GM21526 (cell line): ENCODE measurements around the gene WWOX.

ENCODE experiments used
- ATAC-seq: cut with Tn5 transposase; IDR thresholded peaks from one replicate; pipeline ENCODE4 v1.9.1; 2021; ENCODE audit warnings: moderate library complexity; ENCODE audit not compliant: unreplicated experiment, low FRiP score

The WWOX gene

GRCh38 chr16:78218279-78218678 lies 118.8 kb downstream of the WWOX start:
- ATAC-seq, result no peak

- no peak for ATAC-seq
Measured at GRCh38 chr16:78218856-78219651, 119.6 kb downstream of the WWOX start.

- ATAC-seq, result no peak
Measured at GRCh38 chr16:78220571-78220970, 121.1 kb downstream of the WWOX start.

GRCh38 chr16:78221892-78222291 lies 122.4 kb downstream of the WWOX start:
- ATAC-seq, result no peak

GRCh38 chr16:78224342-78224741 lies 124.9 kb downstream of the WWOX start:
- ATAC-seq, result no peak

GRCh38 chr16:78225919-78226318 lies 126.5 kb downstream of the WWOX start:
- no peak for ATAC-seq

GRCh38 chr16:78227855-78228254 lies 128.4 kb downstream of the WWOX start:
- ATAC-seq, result no peak

- no peak for ATAC-seq
Measured at GRCh38 chr16:78228704-78229103, 129.2 kb downstream of the WWOX start.

GRCh38 chr16:78230832-78231231 lies 131.4 kb downstream of the WWOX start:
- no peak for ATAC-seq

GRCh38 chr16:78235168-78235800 lies 135.8 kb downstream of the WWOX start:
- peak; percentile 93 for ATAC-seq

GRCh38 chr16:78235876-78236275 lies 136.4 kb downstream of the WWOX start:
- ATAC-seq, result no peak

- ATAC-seq, result no peak
Measured at GRCh38 chr16:78237841-78238240, 138.4 kb downstream of the WWOX start.

GRCh38 chr16:78240459-78241222 lies 141.2 kb downstream of the WWOX start:
- ATAC-seq, result no peak

GRCh38 chr16:78242239-78242630 lies 142.8 kb downstream of the WWOX start:
- no peak for ATAC-seq

- ATAC-seq, result no peak
Measured at GRCh38 chr16:78244131-78244895, 144.9 kb downstream of the WWOX start.

GRCh38 chr16:78246559-78246958 lies 147.1 kb downstream of the WWOX start:
- ATAC-seq, result no peak

GRCh38 chr16:78249056-78249455 lies 149.6 kb downstream of the WWOX start:
- ATAC-seq, result no peak

GRCh38 chr16:78249832-78250231 lies 150.4 kb downstream of the WWOX start:
- no peak for ATAC-seq

- ATAC-seq, result no peak
Measured at GRCh38 chr16:78251115-78251514, 151.7 kb downstream of the WWOX start.

GRCh38 chr16:78252757-78253156 lies 153.3 kb downstream of the WWOX start:
- ATAC-seq, result no peak

GRCh38 chr16:78254841-78255240 lies 155.4 kb downstream of the WWOX start:
- no peak for ATAC-seq
